GM23248 (cell line): Measurements from ENCODE around the gene TUBB1. TPM values are rescaled to one million over a fixed set of nuclear protein-coding genes. Genes with fewer than 3 reads are reported as not detected.

Experiments used
- DNase-seq: peaks from one replicate; pipeline ENCODE4 v3.0.0-alpha.2; 2015
- H2AFZ ChIP-seq: fragments of 200-600 bp; sonication (generic); 2 replicates; pipeline ENCODE4 v1.6.1; 2016; ENCODE audit warnings: antibody characterized with exemption
- H3F3A ChIP-seq: fragments of 200-600 bp; sonication (generic); 2 replicates; pipeline ENCODE4 v1.6.1; 2016; ENCODE audit warnings: mild to moderate bottlenecking, antibody characterized with exemption, mixed run types; ENCODE audit not compliant: insufficient read depth
- H3K27ac ChIP-seq: fragments of 200-600 bp; sonication (generic); 2 replicates; pipeline ENCODE4 v1.5.1; 2016; ENCODE audit warnings: mild to moderate bottlenecking
- H3K27me3 ChIP-seq: fragments of 200-600 bp; sonication (generic); replicated peaks from 2 replicates; pipeline ENCODE4 v1.6.1; 2016; ENCODE audit warnings: mild to moderate bottlenecking; ENCODE audit not compliant: insufficient read depth
- H3K36me3 ChIP-seq: fragments of 200-600 bp; sonication (generic); 2 replicates; pipeline ENCODE4 v1.6.1; 2016; ENCODE audit warnings: low read depth, mild to moderate bottlenecking
- H3K4me1 ChIP-seq: fragments of 200-600 bp; sonication (generic); 2 replicates; pipeline ENCODE4 v1.6.1; 2016; ENCODE audit warnings: mild to moderate bottlenecking; ENCODE audit not compliant: insufficient read depth
- H3K4me2 ChIP-seq: fragments of 200-600 bp; sonication (generic); one replicate; pipeline ENCODE4 v1.6.1; 2016; ENCODE audit warnings: mild to moderate bottlenecking; ENCODE audit not compliant: unreplicated experiment
- H3K4me3 ChIP-seq: fragments of 200-600 bp; sonication (generic); 2 replicates; pipeline ENCODE4 v1.5.1; 2016; ENCODE audit warnings: mild to moderate bottlenecking
- H3K79me2 ChIP-seq: fragments of 200-600 bp; sonication (generic); 2 replicates; pipeline ENCODE4 v1.6.1; 2016; ENCODE audit warnings: mild to moderate bottlenecking; ENCODE audit not compliant: insufficient read depth
- H3K9ac ChIP-seq: fragments of 200-600 bp; sonication (generic); 2 replicates; pipeline ENCODE4 v1.6.1; 2016; ENCODE audit warnings: mild to moderate bottlenecking
- H3K9me2 ChIP-seq: fragments of 200-600 bp; sonication (generic); 2 replicates; pipeline ENCODE4 v1.6.1; 2016; ENCODE audit warnings: mixed run types, mild to moderate bottlenecking, moderate library complexity; ENCODE audit not compliant: insufficient read depth
- H3K9me3 ChIP-seq: fragments of 200-600 bp; sonication (generic); one replicate; pipeline ENCODE4 v1.6.1; 2017; ENCODE audit warnings: low read depth
- H4K20me1 ChIP-seq: fragments of 200-600 bp; sonication (generic); 2 replicates; pipeline ENCODE4 v1.6.0; 2016; ENCODE audit not compliant: insufficient read depth
- EZH2 ChIP-seq: fragments of 200-600 bp; sonication (generic); IDR thresholded peaks from 2 replicates; pipeline ENCODE4 v1.6.1; 2018; ENCODE audit warnings: antibody characterized with exemption, mild to moderate bottlenecking; ENCODE audit not compliant: insufficient read depth, poor library complexity, severe bottlenecking
- EZH2phosphoT487 ChIP-seq: fragments of 200-600 bp; sonication (generic); IDR thresholded peaks from 2 replicates; pipeline ENCODE4 v1.6.1; 2018; ENCODE audit warnings: antibody characterized with exemption, moderate library complexity, mild to moderate bottlenecking, low read depth; ENCODE audit not compliant: insufficient read depth
- WGBS, 2 experiments: methylation state at CpG; one replicate each; pipeline ENCODE4 v1.1.6; 2015 to 2017; ENCODE audit warnings: low lambda C conversion rate in 2 of 2, low coverage in 1 of 2; ENCODE audit errors: missing lambda C conversion rate in 2 of 2; 5-methylcytosine and 5-hydroxymethylcytosine counted together
- in situ Hi-C: fragments of 300-500 bp; cut with MboI; formaldehyde crosslinking; loops from 2 replicates; pipeline ENCODE4 v1.15.0; 2020
- polyA plus RNA-seq: library from polyadenylated mRNA; unstranded; fragments of >200 nt; fragmentation: Nextera tagmentation; extraction: Ambion mirVana; gene quantifications from 2 replicates; pipeline ENCODE4 v1.2.1, GENCODE V29; 2016
- total RNA-seq: library from RNA; depleted of rRNA; stranded (reverse); fragments of >200 nt; shearing (Covaris generic); gene quantifications from 2 replicates; pipeline ENCODE4 v1.2.3, GENCODE V29; 2014; rRNA removed

Gene TUBB1
- not detected in 2 replicates for total RNA-seq
- polyA plus RNA-seq, result 0.05 and 0.09 TPM in 2 replicates

GRCh38 chr20:59019217-59019616 lies at the start of gene TUBB1:
Gene TUBB1 (plus strand): TSS chr20:59019429. CDS start chr20:59019523, 94 bp downstream.
- Histone ChIP-seq H3K27ac (no peak within 1 kb of the TSS), H3K9ac (no peak within 1 kb of the TSS), H3K9me3 (no peaks in the 10 kb centered on the region), H3K4me2 (no peak within 1 kb of the TSS), H3K4me3 (no peak within 1 kb of the TSS), H3K36me3 (peaks cover 3% of the 10 kb centered on the region; the same call in 1 of the 2 replicates), H3K79me2 (0 out of 2 replicates have a peak, but pooled peaks cover 4% of the 10 kb centered on the region), H3K9me2 (no peaks in the 10 kb centered on the region), H4K20me1 (no peaks in the 10 kb centered on the region), H3K27me3 (no peaks in the 10 kb centered on the region), H3K4me1 (peaks cover 23% of the 10 kb centered on the region), H3F3A (peaks cover 18% of the 10 kb centered on the region), H2AFZ (no peak within 1 kb of the TSS)
- in situ Hi-C loops, result loop anchor here (25.0 kb wide), 1 partner anchor 782 kb away; the partner anchor contains the start of gene ANKRD60
- whole genome bisulfite sequencing, 2 experiments, result 95 to 96% methylated on average over 5 of the region's 5 CpGs
- no peak for DNase-seq
- no peak for TF ChIP-seq EZH2
- no peak for TF ChIP-seq EZH2phosphoT487

- Histone ChIP-seq H3K79me2 (no peaks in the 10 kb centered on the region), H3K9ac (no peak overlapping the region), H3K4me1 (no peaks in the 10 kb centered on the region), H3K9me3 (no peaks in the 10 kb centered on the region), H2AFZ (no peak overlapping the region), H4K20me1 (no peaks in the 10 kb centered on the region), H3K27me3 (peaks cover 13% of the 10 kb centered on the region; the same call in 1 of the 2 replicates), H3K4me2 (no peak overlapping the region), H3K27ac (no peak overlapping the region), H3K4me3 (no peak overlapping the region), H3K9me2 (no peaks in the 10 kb centered on the region), H3K36me3 (no peaks in the 10 kb centered on the region), H3F3A (no peaks in the 10 kb centered on the region)
- no peak for DNase-seq
- 48 to 64% methylated on average over 2 of the region's 2 CpGs for WGBS, 2 experiments
- in situ Hi-C loops, result no loop called here
- TF ChIP-seq EZH2phosphoT487, result no peak
- TF ChIP-seq EZH2, result no peak
Observed at GRCh38 chr20:58969439-58969838, 49.8 kb upstream of the TUBB1 start.

- Histone ChIP-seq H3K9me3 (no peaks in the 10 kb centered on the region), H4K20me1 (no peaks in the 10 kb centered on the region), H3K9me2 (no peaks in the 10 kb centered on the region), H3F3A (no peaks in the 10 kb centered on the region), H3K4me1 (no peaks in the 10 kb centered on the region), H3K4me2 (no peak overlapping the region), H3K9ac (no peak overlapping the region), H3K4me3 (no peak overlapping the region), H3K79me2 (no peaks in the 10 kb centered on the region), H3K27ac (no peak overlapping the region), H3K27me3 (0 out of 2 replicates have a peak, but pooled peaks cover 6% of the 10 kb centered on the region), H3K36me3 (no peaks in the 10 kb centered on the region), H2AFZ (no peak overlapping the region)
- TF ChIP-seq EZH2 (no peak), EZH2phosphoT487 (no peak)
- 4 to 5% methylated on average over 1 of the region's 1 CpG for WGBS, 2 experiments
- DNase-seq, result no peak
- in situ Hi-C loops, result no loop called here
Observed at GRCh38 chr20:58970146-58970545, 49.1 kb upstream of the TUBB1 start.

- TF ChIP-seq EZH2phosphoT487 (no peak), EZH2 (no peak)
- H2AFZ ChIP-seq, result no peak overlapping the region
- in situ Hi-C loops, result no loop called here
- H3K27me3 ChIP-seq, result 0 out of 2 replicates have a peak, but pooled peaks cover 6% of the 10 kb centered on the region
- H3K4me1 ChIP-seq, result no peaks in the 10 kb centered on the region
- no peaks in the 10 kb centered on the region for H3K9me2 ChIP-seq
- no peaks in the 10 kb centered on the region for H3F3A ChIP-seq
- WGBS, 2 experiments, result 51 to 54% methylated on average over 6 of the region's 6 CpGs
- no peak for DNase-seq
- no peak overlapping the region for H3K4me3 ChIP-seq
- no peaks in the 10 kb centered on the region for H4K20me1 ChIP-seq
- H3K79me2 ChIP-seq, result no peaks in the 10 kb centered on the region
- H3K36me3 ChIP-seq, result no peaks in the 10 kb centered on the region
- no peak overlapping the region for H3K4me2 ChIP-seq
- H3K9ac ChIP-seq, result no peak overlapping the region
- no peak overlapping the region for H3K27ac ChIP-seq
- H3K9me3 ChIP-seq, result no peaks in the 10 kb centered on the region
Observed at GRCh38 chr20:58971429-58971828, 47.8 kb upstream of the TUBB1 start.
